Esophagus squamous epithelium (tissue), 5 donors: ENCODE results near the gene SH3PXD2A. TPM values are rescaled to one million over a fixed set of nuclear protein-coding genes. Genes with fewer than 3 reads are reported as not detected.

ENCODE experiments used
- DNase-seq: peaks from one replicate; lab custom pipeline; 2025; lab: John Stamatoyannopoulos, UW
- H3K27ac ChIP-seq, 4 donors: fragments of 200-600 bp; sonication (generic); one replicate each; pipeline ENCODE4 v1.5.1; 2016 to 2019; ENCODE audit warnings: mild to moderate bottlenecking in 1 of 4
- H3K27me3 ChIP-seq, 4 donors: fragments of 200-600 bp; sonication (generic); 1 replicate in 3 of 4; 2 replicates in 1 of 4; pipeline versions ENCODE4 v1.5.1 to v1.6.0; 2017 to 2021; ENCODE audit warnings: antibody characterized with exemption in 1 of 4
- H3K36me3 ChIP-seq, 3 donors: fragments of 200-600 bp; sonication (generic); one replicate each; pipeline ENCODE4 v1.5.1; 2016 to 2019
- H3K4me1 ChIP-seq, 3 donors: fragments of 200-600 bp; sonication (generic); one replicate each; pipeline ENCODE4 v1.5.1; 2017 to 2019
- H3K4me3 ChIP-seq, 4 donors: fragments of 200-600 bp; sonication (generic); 1 replicate in 3 of 4; 2 replicates in 1 of 4; pipeline ENCODE4 v1.5.1; 2016 to 2019; ENCODE audit warnings: mild to moderate bottlenecking in 2 of 4, moderate library complexity in 1 of 4
- H3K9me3 ChIP-seq, 3 donors: fragments of 200-600 bp; sonication (generic); one replicate each; pipeline ENCODE4 v1.5.1; 2016 to 2019
- CTCF ChIP-seq, 6 experiments: fragments of 450-650 bp in 4 of 6; fragments of 200-600 bp in 2 of 6; sonication (generic) in 2 of 6; IDR thresholded peaks; one replicate each; pipeline ENCODE4 v1.5.1; 2016 to 2019; ENCODE audit warnings: antibody characterized with exemption in 6 of 6, mild to moderate bottlenecking in 4 of 6, moderate library complexity in 4 of 6
- POLR2A ChIP-seq, 4 donors: fragments of 450-650 bp; IDR thresholded peaks; one replicate each; pipeline ENCODE4 v1.6.1; 2017; ENCODE audit warnings: antibody characterized with exemption in 4 of 4, mild to moderate bottlenecking in 4 of 4, moderate library complexity in 3 of 4
- WGBS, 2 donors: methylation state at CpG; one replicate each; pipeline ENCODE4 v1.1.5; 2018; 5-methylcytosine and 5-hydroxymethylcytosine counted together
- intact Hi-C: fragments of 100-400 bp; cut with DNase I; formaldehyde crosslinking; loops from one replicate; pipeline ENCODE4 v1.15.0; 2022
- total RNA-seq, 4 donors: library from RNA; depleted of rRNA; stranded (reverse); fragments of >200 nt; gene quantifications; one replicate each; pipeline ENCODE4 v1.1.0, GENCODE V29; 2016
- donor health status: DM: yes; HTN: yes; CAD: no.

The SH3PXD2A gene
- total RNA-seq, 4 donors from 2014 or later, result 25.1 to 57.8 (median 42.7) TPM

- DNase-seq, result no peak
- no peak for TF ChIP-seq POLR2A (IDR thresholded peaks at IDR 0.05)
- no peak for TF ChIP-seq CTCF (IDR thresholded peaks at IDR 0.05)
- H3K27ac ChIP-seq, result peak overlapping the region; percentile 80 to 90 (median 86)
- H3K27me3 ChIP-seq, result no peaks in the 10 kb centered on the region
- H3K9me3 ChIP-seq, result no peaks in the 10 kb centered on the region
- H3K36me3 ChIP-seq, result peaks cover 12 to 58% (median 14%) of the 10 kb centered on the region in 3 donors
- intact Hi-C loops, result no loop called here
- H3K4me1 ChIP-seq, result peaks cover 11 to 83% (median 36%) of the 10 kb centered on the region in 3 donors
- no peak overlapping the region for H3K4me3 ChIP-seq
- WGBS, 2 donors, result 59 to 60% methylated on average over 5 of the region's 5 CpGs
Measured at GRCh38 chr10:103896225-103896624, 40.8 kb upstream of the SH3PXD2A start.

GRCh38 chr10:103895411-103896186 is 40.2 kb upstream of the SH3PXD2A start:
- Histone ChIP-seq H3K4me3 (no peak overlapping the region), H3K27ac (peak overlapping the region; percentile 80 to 90 (median 86)), H3K27me3 (no peaks in the 10 kb centered on the region), H3K36me3 (peaks cover 12 to 65% (median 14%) of the 10 kb centered on the region in 3 donors), H3K4me1 (peaks cover 11 to 83% (median 36%) of the 10 kb centered on the region in 3 donors), H3K9me3 (no peaks in the 10 kb centered on the region)
- intact Hi-C loops, result no loop called here
- TF ChIP-seq CTCF (IDR thresholded peaks at IDR 0.05), result no peak
- no peak for TF ChIP-seq POLR2A (IDR thresholded peaks at IDR 0.05)
- no peak for DNase-seq
- WGBS, 2 donors, result 68% methylated on average over 9 of the region's 9 CpGs

GRCh38 chr10:103894441-103894864 is 39.1 kb upstream of the SH3PXD2A start:
- TF ChIP-seq POLR2A (IDR thresholded peaks at IDR 0.05) (no peak), CTCF (IDR thresholded peaks at IDR 0.05) (no peak)
- Histone ChIP-seq H3K4me1 (peaks cover 14 to 83% (median 35%) of the 10 kb centered on the region in 3 donors), H3K27ac (peak overlapping the region; percentile 80 to 90 (median 86)), H3K27me3 (no peaks in the 10 kb centered on the region), H3K4me3 (no peak overlapping the region), H3K9me3 (no peaks in the 10 kb centered on the region), H3K36me3 (peaks cover 11 to 61% (median 12%) of the 10 kb centered on the region in 3 donors)
- intact Hi-C loops, result no loop called here
- no peak for DNase-seq
- 7 to 27% methylated on average over 4 of the region's 4 CpGs for WGBS, 2 donors

GRCh38 chr10:103893817-103894216 is 38.4 kb upstream of the SH3PXD2A start:
- Histone ChIP-seq H3K4me3 (no peak overlapping the region), H3K27me3 (no peaks in the 10 kb centered on the region), H3K27ac (peak overlapping the region; percentile 80 to 90 (median 86)), H3K9me3 (no peaks in the 10 kb centered on the region), H3K4me1 (peaks cover 18 to 87% (median 42%) of the 10 kb centered on the region in 3 donors), H3K36me3 (peaks cover 4 to 55% (median 10%) of the 10 kb centered on the region in 3 donors)
- TF ChIP-seq POLR2A (IDR thresholded peaks at IDR 0.05) (no peak), CTCF (IDR thresholded peaks at IDR 0.05) (no peak)
- no peak for DNase-seq
- intact Hi-C loops, result no loop called here
- WGBS, 2 donors, result 27 to 33% methylated on average over 2 of the region's 2 CpGs

- TF ChIP-seq CTCF (IDR thresholded peaks at IDR 0.05) (no peak), POLR2A (IDR thresholded peaks at IDR 0.05) (no peak)
- peaks cover 0 to 46% (median 3%) of the 10 kb centered on the region in 3 donors for H3K36me3 ChIP-seq
- peaks cover 29 to 96% (median 53%) of the 10 kb centered on the region in 3 donors for H3K4me1 ChIP-seq
- H3K4me3 ChIP-seq, result peak overlapping the region in 2 of 4 donors; percentile 4 to 25
- H3K9me3 ChIP-seq, result no peaks in the 10 kb centered on the region
- 57 to 58% methylated on average over 3 of the region's 3 CpGs for WGBS, 2 donors
- peak overlapping the region in 3 of 4 donors; percentile 82 to 90 (median 90) for H3K27ac ChIP-seq
- intact Hi-C loops, result no loop called here
- DNase-seq, result no peak
- no peaks in the 10 kb centered on the region for H3K27me3 ChIP-seq
Measured at GRCh38 chr10:103892181-103892580, 36.8 kb upstream of the SH3PXD2A start.
